Liver (tissue), 9 donors: ENCODE results near the gene CDHR4. TPM values are rescaled to one million over a fixed set of nuclear protein-coding genes. Genes with fewer than 3 reads are reported as not detected.

Experiments
- DNase-seq: peaks from one replicate; pipeline ENCODE4 v3.0.0-alpha.2; 2017; ENCODE audit warnings: low spot score
- H3K27ac ChIP-seq, 2 donors: one replicate each; pipeline ENCODE4 v1.7.0; 2013; ENCODE audit warnings: inconsistent platforms in 2 of 2, low read length in 2 of 2, control low read depth in 1 of 2, low read depth in 1 of 2, mild to moderate bottlenecking in 1 of 2
- H3K27me3 ChIP-seq, 4 donors: one replicate each; pipeline versions ENCODE4 v1.6.1 to v1.7.0; 2013; ENCODE audit warnings: low read length in 3 of 4, inconsistent platforms in 1 of 4, mild to moderate bottlenecking in 1 of 4, moderate library complexity in 1 of 4; ENCODE audit not compliant: control insufficient read depth in 4 of 4, insufficient read depth in 4 of 4
- H3K36me3 ChIP-seq, 4 donors: one replicate each; pipeline versions ENCODE4 v1.6.1 to v1.7.0; 2013; ENCODE audit warnings: low read length in 3 of 4, mild to moderate bottlenecking in 3 of 4, low read depth in 1 of 4, moderate library complexity in 1 of 4; ENCODE audit not compliant: control insufficient read depth in 4 of 4, insufficient read depth in 3 of 4
- H3K4me1 ChIP-seq, 4 donors: one replicate each; pipeline versions ENCODE4 v1.6.1 to v1.7.0; 2013; ENCODE audit warnings: low read length in 3 of 4, mild to moderate bottlenecking in 3 of 4, moderate library complexity in 1 of 4; ENCODE audit not compliant: control insufficient read depth in 4 of 4, insufficient read depth in 4 of 4
- H3K4me3 ChIP-seq, 3 donors: one replicate each; pipeline versions ENCODE4 v1.6.1 to v1.7.0; 2013; ENCODE audit warnings: low read length in 3 of 3, control low read depth in 1 of 3, low read depth in 1 of 3, mild to moderate bottlenecking in 1 of 3
- H3K9ac ChIP-seq, 2 donors: one replicate each; pipeline ENCODE4 v1.7.0; 2013; ENCODE audit warnings: low read length in 2 of 2, mild to moderate bottlenecking in 2 of 2, moderate library complexity in 2 of 2, control low read depth in 1 of 2, low read depth in 1 of 2
- H3K9me3 ChIP-seq, 4 donors: one replicate each; pipeline versions ENCODE4 v1.6.1 to v1.7.0; 2013; ENCODE audit warnings: low read length in 3 of 4; ENCODE audit not compliant: control insufficient read depth in 4 of 4
- ATF3 ChIP-seq: IDR thresholded peaks from 2 replicates; pipeline ENCODE4 v1.6.1; 2016; ENCODE audit warnings: antibody characterized with exemption
- CTCF ChIP-seq: fragments of 150-350 bp; IDR thresholded peaks from 2 replicates; pipeline ENCODE4 v1.5.1; 2017; ENCODE audit warnings: improper control_type of control experiment, low read depth, low read length; ENCODE audit not compliant: missing input control
- EGR1 ChIP-seq, 2 donors: IDR thresholded peaks; 2 replicates each; pipeline ENCODE4 v1.6.1; 2016 to 2018; ENCODE audit warnings: antibody characterized with exemption in 2 of 2, low read depth in 2 of 2
- FOXA1 ChIP-seq: IDR thresholded peaks from 2 replicates; pipeline ENCODE4 v1.6.1; 2016; ENCODE audit warnings: antibody characterized with exemption
- FOXA2 ChIP-seq: IDR thresholded peaks from 2 replicates; pipeline ENCODE4 v1.6.1; 2016; ENCODE audit warnings: antibody characterized with exemption
- GABPA ChIP-seq, 2 donors: IDR thresholded peaks in 1 of 2; conservative IDR thresholded peaks in 1 of 2; 2 replicates each; pipeline ENCODE4 v1.6.1; 2016; ENCODE audit warnings: antibody characterized with exemption in 2 of 2, mild to moderate bottlenecking in 1 of 2, moderate library complexity in 1 of 2
- NR2F2 ChIP-seq: IDR thresholded peaks from 2 replicates; pipeline ENCODE4 v1.6.1; 2016; ENCODE audit warnings: antibody characterized with exemption
- RAD21 ChIP-seq, 2 donors: IDR thresholded peaks; 2 replicates each; pipeline ENCODE4 v1.6.1; 2016; ENCODE audit warnings: antibody characterized with exemption in 2 of 2, mild to moderate bottlenecking in 2 of 2
- REST ChIP-seq: IDR thresholded peaks from 2 replicates; pipeline ENCODE4 v1.6.1; 2016; ENCODE audit warnings: antibody characterized with exemption, mild to moderate bottlenecking
- RXRA ChIP-seq, 2 donors: IDR thresholded peaks; 2 replicates each; pipeline ENCODE4 v1.6.1; 2017 to 2018; ENCODE audit warnings: antibody characterized with exemption in 2 of 2, mild to moderate bottlenecking in 1 of 2
- SP1 ChIP-seq: IDR thresholded peaks from 2 replicates; pipeline ENCODE4 v1.6.1; 2018; ENCODE audit warnings: antibody characterized with exemption, mild to moderate bottlenecking
- TAF1 ChIP-seq: conservative IDR thresholded peaks from 2 replicates; pipeline ENCODE4 v1.6.1; 2016; ENCODE audit warnings: antibody characterized with exemption, mild to moderate bottlenecking
- YY1 ChIP-seq: IDR thresholded peaks from 2 replicates; pipeline ENCODE4 v1.6.1; 2016; ENCODE audit warnings: antibody characterized with exemption, mild to moderate bottlenecking
- WGBS: extraction: QIAGEN DNeasy Blood & Tissue Kit; methylation state at CpG from one replicate; pipeline ENCODE4 v1.1.7; 2013; 5-methylcytosine and 5-hydroxymethylcytosine counted together
- polyA plus RNA-seq, 2 donors: library from polyadenylated mRNA; stranded (reverse) in 1 of 2; unstranded in 1 of 2; fragments of 200-250 nt in 1 of 2; fragments of >200 nt in 1 of 2; fragmentation: Nextera tagmentation in 1 of 2; extraction: Ambion mirVana in 1 of 2; gene quantifications; one replicate each; pipeline versions ENCODE4 v1.2.1 to v1.2.3, GENCODE V29; 2013 to 2015
- total RNA-seq, 2 donors: library from RNA; depleted of rRNA; stranded (reverse); fragments of >200 nt; gene quantifications; one replicate each; pipeline ENCODE4 v1.2.3, GENCODE V29; 2014
- TF ChIP-seq, protein P1 (sequence below): IDR thresholded peaks from 2 replicates; pipeline ENCODE4 v1.6.1; 2016; ENCODE audit warnings: antibody characterized with exemption
- TF ChIP-seq, protein P2 (sequence below): IDR thresholded peaks from 2 replicates; pipeline ENCODE4 v1.6.1; 2016; ENCODE audit warnings: antibody characterized with exemption
- donor health status: healthy.
- donor health status: healthy.
- donor health status: healthy.
- donor health status: healthy.
- donor health status: healthy.

The CDHR4 gene
- total and polyA plus RNA-seq, 4 donors: not detected

DNA sequence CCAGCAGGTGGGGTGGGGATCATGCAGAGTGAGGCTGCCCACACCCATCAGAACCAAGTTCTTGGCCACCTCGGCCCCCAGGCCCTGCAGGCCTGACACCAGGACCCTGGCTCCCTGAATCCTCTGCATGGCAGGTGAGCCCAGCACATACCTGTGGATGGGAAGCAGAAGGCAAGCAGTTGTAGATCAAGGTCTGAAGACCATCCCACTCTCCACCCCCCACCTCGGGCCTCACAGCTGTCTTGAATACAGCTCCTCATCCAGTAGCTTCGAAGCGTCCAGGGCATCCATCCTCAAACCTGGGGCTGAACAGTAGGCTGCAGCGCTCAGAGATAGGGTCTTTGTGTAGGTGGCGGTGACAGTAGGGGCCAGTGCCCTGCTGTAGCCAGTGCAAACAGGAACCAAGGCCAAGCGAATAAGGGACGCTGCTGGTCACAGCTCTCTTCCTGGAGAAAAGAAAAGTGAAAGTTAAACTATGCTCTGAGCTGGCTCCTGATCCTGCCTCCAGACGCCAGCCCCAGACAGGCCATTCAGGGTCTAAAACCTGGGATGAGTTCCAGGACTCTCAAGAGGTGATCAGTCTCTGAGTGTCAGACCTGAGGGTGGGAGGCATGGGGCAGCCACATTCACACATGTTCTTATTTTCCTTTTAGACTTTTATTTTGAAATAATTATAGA, 14.0 kb upstream of the CDHR4 start, which contains the start of gene UBA7 (continued):
- TF ChIP-seq ATF3 (no peak), YY1 (no peak), RXRA (IDR thresholded peaks at IDR 0.05) (peak; percentile 60), SP1 (peak; percentile 72), FOXA2 (peak; percentile 8), TAF1 (no peak), NR2F2 (peak; percentile 45)

DNA sequence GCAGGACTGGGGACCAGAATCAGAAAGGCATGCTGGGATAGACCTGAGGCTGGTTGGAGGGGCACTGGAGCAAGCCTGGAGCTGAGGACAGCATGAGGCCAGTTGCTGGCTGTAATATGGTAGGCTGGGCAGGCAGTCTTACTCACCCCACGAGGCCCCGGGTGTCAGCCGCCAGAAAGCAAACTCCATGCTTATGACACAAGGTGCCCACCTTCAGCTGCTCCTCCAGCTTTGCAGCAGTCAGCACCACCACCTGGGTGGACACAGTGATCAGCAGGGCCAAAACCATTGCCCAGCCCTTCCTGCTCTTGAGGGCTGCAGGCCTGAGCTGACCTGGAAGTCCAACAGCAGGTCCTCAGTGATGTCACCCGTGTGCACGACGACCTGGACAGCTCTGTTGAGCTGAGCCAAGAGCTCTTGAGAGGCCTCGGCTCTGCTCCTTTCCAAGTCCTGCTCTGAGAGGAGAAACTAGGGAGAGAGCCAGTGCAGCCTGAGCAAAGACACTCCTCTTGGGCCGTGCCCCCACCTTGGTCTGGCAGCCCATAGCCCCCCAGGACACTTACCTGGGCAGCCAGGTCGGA, 13.3 kb upstream of the CDHR4 start:
- H3K27ac ChIP-seq: peak overlapping the region; percentile 64 to 65
- peaks cover 2 to 16% (median 10%) of the 10 kb centered on the region in 4 donors for H3K36me3 ChIP-seq
- no peak for DNase-seq
- peak overlapping the region in 1 of 2 donors; percentile 79 for H3K9ac ChIP-seq
- TF ChIP-seq GABPA (IDR thresholded peaks at IDR 0.05 in 1 of 2, conservative IDR thresholded peaks at IDR 0.05 in 1 of 2) (no peak), ATF3 (no peak), FOXA1 (no peak)
- TF ChIP-seq, protein P1, sequence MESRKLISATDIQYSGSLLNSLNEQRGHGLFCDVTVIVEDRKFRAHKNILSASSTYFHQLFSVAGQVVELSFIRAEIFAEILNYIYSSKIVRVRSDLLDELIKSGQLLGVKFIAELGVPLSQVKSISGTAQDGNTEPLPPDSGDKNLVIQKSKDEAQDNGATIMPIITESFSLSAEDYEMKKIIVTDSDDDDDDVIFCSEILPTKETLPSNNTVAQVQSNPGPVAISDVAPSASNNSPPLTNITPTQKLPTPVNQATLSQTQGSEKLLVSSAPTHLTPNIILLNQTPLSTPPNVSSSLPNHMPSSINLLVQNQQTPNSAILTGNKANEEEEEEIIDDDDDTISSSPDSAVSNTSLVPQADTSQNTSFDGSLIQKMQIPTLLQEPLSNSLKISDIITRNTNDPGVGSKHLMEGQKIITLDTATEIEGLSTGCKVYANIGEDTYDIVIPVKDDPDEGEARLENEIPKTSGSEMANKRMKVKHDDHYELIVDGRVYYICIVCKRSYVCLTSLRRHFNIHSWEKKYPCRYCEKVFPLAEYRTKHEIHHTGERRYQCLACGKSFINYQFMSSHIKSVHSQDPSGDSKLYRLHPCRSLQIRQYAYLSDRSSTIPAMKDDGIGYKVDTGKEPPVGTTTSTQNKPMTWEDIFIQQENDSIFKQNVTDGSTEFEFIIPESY: no peak
- no peaks in the 10 kb centered on the region for H3K9me3 ChIP-seq
- H3K4me1 ChIP-seq: peaks cover 0 to 37% (median 19%) of the 10 kb centered on the region in 4 donors
- 43% methylated on average over 9 of the region's 9 CpGs for WGBS
- no peaks in the 10 kb centered on the region for H3K27me3 ChIP-seq
- H3K4me3 ChIP-seq: peak overlapping the region; percentile 45 to 79 (median 51)

GRCh38 chr3:49807431-49808114, 7.9 kb upstream of the CDHR4 start:
- H3K27ac ChIP-seq: peak overlapping the region; percentile 15 to 35
- no peaks in the 10 kb centered on the region for H3K27me3 ChIP-seq
- no peak overlapping the region for H3K4me3 ChIP-seq
- H3K4me1 ChIP-seq: peaks cover 0 to 56% (median 11%) of the 10 kb centered on the region in 4 donors
- no peak for DNase-seq
- peaks cover 2 to 16% (median 10%) of the 10 kb centered on the region in 4 donors for H3K36me3 ChIP-seq
- H3K9ac ChIP-seq: no peak overlapping the region
- WGBS: 85% methylated on average over 13 of the region's 13 CpGs
- H3K9me3 ChIP-seq: no peaks in the 10 kb centered on the region
- TF ChIP-seq CTCF (no peak), ATF3 (no peak), NR2F2 (no peak), GABPA (IDR thresholded peaks at IDR 0.05 in 1 of 2, conservative IDR thresholded peaks at IDR 0.05 in 1 of 2) (no peak), TAF1 (no peak), FOXA2 (no peak), EGR1 (IDR thresholded peaks at IDR 0.05; ENCODE audit: low read depth in 2 of 2) (no peak), REST (no peak), FOXA1 (no peak), RXRA (IDR thresholded peaks at IDR 0.05) (no peak), RAD21 (IDR thresholded peaks at IDR 0.05) (no peak)
- TF ChIP-seq, protein P2, sequence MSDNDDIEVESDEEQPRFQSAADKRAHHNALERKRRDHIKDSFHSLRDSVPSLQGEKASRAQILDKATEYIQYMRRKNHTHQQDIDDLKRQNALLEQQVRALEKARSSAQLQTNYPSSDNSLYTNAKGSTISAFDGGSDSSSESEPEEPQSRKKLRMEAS: no peak
- TF ChIP-seq, protein P1: no peak
